ENCODE results near the gene SLC2A4RG. TPM values are rescaled to one million over a fixed set of nuclear protein-coding genes. Genes with fewer than 3 reads are reported as not detected.

Gene SLC2A4RG
- total and polyA plus RNA-seq, 9 donors, result 2.2 to 199 (median 103) TPM

DNA sequence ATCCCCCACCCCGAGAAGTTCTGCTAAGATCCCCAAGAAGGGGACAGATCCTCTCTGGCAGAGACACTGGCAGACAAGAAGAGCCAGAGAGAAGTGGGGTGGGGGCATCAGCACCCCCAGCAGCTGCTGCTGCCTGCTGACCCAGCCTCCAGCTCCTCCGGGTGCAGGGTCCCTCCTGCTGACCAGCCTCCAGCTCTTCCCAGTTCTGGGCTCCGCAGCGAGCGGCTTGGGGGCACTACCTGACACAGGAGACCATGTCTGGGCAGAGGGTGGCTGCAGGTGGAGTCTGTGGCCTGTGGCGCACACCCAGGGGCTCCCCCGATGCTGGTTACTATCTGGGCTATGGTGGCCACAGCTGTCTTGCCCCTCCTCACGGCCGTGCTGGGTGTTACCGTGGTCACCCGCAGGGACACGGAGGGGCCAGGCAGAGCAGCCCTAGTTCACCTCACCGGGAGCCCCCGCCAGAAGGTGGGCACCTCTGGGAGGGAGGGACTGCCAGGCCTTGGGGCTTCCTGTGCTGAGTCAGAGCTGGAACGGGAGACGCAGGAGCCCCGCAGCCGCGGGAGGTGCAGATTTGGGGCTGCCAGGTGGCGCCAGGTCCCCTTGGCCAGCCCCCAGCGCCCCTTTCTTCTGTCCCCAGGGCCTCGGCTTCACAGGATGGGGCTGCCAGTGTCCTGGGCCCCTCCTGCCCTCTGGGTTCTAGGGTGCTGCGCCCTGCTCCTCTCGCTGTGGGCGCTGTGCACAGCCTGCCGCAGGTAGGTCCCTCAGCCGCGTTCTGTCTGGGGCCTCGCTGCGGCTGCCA lies 2.5 kb upstream of the SLC2A4RG start:
- Histone ChIP-seq H3K27ac (no peak overlapping the region), H3K4me1 (ENCODE audit: insufficient read depth) (peaks cover 10% of the 10 kb centered on the region), H3K27me3 (no peaks in the 10 kb centered on the region), H3K4me3 (no peak overlapping the region), H3K9me3 (no peaks in the 10 kb centered on the region), H3K36me3 (no peaks in the 10 kb centered on the region)
- TF ChIP-seq EP300 (IDR thresholded peaks at IDR 0.05) (no peak), CTCF (IDR thresholded peaks at IDR 0.05) (no peak), POLR2A (IDR thresholded peaks at IDR 0.05) (no peak)
- intact Hi-C loops (cut with DNase I), result no loop called here
- WGBS, 3 donors, result 70 to 83% (median 75%) methylated on average over 24 to 30 of the region's 30 CpGs
- peak in 4 of 5 donors; percentile 24 to 47 (median 45) for DNase-seq

- Histone ChIP-seq H3K27me3 (no peaks in the 10 kb centered on the region), H3K36me3 (no peaks in the 10 kb centered on the region), H3K9me3 (no peaks in the 10 kb centered on the region), H3K4me3 (no peak overlapping the region), H3K27ac (no peak overlapping the region), H3K4me1 (ENCODE audit: insufficient read depth) (peaks cover 11% of the 10 kb centered on the region)
- 31 to 68% (median 65%) methylated on average over 25 to 26 of the region's 26 CpGs for WGBS, 3 donors
- intact Hi-C loops (cut with DNase I), result no loop called here
- TF ChIP-seq POLR2A (IDR thresholded peaks at IDR 0.05) (no peak), CTCF (IDR thresholded peaks at IDR 0.05) (no peak), EP300 (IDR thresholded peaks at IDR 0.05) (no peak)
- DNase-seq, result peak in 3 of 5 donors; percentile 50 to 54 (median 53)
Observed at GRCh38 chr20:63737695-63737944, 2.0 kb upstream of the SLC2A4RG start.

DNA sequence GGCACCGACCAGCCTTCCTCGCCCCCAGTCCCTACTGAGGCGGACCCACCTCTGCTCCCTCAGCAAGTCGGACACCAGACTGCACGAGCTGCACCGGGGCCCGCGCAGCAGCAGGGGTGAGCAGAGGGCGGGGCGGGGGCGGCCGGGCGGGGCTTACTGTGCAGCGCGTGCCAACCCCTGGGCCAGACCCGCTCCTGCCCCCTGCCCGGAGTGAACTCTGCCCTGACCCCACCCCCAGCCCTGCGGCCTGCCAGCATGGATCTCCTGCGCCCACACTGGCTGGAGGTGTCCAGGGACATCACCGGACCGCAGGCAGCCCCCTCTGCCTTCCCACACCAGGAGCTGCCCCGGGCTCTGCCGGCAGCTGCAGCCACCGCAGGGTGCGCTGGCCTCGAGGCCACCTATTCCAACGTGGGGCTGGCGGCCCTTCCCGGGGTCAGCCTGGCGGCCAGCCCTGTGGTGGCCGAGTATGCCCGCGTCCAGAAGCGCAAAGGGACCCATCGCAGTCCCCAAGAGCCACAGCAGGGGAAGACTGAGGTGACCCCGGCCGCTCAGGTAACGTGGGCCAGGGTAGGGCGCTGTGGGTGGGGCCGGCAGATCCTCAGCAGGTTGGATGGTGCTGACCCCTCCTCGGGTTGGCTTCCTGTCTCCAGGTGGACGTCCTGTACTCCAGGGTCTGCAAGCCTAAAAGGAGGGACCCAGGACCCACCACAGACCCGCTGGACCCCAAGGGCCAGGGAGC lies 1.5 kb upstream of the SLC2A4RG start:
- WGBS, 3 donors, result 52 to 67% (median 60%) methylated on average over 31 to 43 of the region's 43 CpGs
- H3K27ac ChIP-seq, result peak overlapping the region; percentile 73 to 95
- H3K4me1 ChIP-seq (ENCODE audit: insufficient read depth), result peaks cover 11% of the 10 kb centered on the region
- TF ChIP-seq EP300 (IDR thresholded peaks at IDR 0.05) (no peak), POLR2A (IDR thresholded peaks at IDR 0.05) (no peak)
- intact Hi-C loops (cut with DNase I), result loop anchor here in 1 of 4 donors (2.0 kb wide), 1 partner anchor 29 kb away; the partner anchor contains the start of gene ZGPAT
- no peak overlapping the region for H3K4me3 ChIP-seq
- no peaks in the 10 kb centered on the region for H3K36me3 ChIP-seq
- no peaks in the 10 kb centered on the region for H3K27me3 ChIP-seq
- peak; percentile 37 to 64 (median 61) for DNase-seq
- H3K9me3 ChIP-seq, result no peaks in the 10 kb centered on the region

- Histone ChIP-seq H3K36me3 (no peaks in the 10 kb centered on the region), H3K27me3 (no peaks in the 10 kb centered on the region)
Observed at GRCh38 chr20:63738687-63739129, 868 bp upstream of the SLC2A4RG start.

More at GRCh38 chr20:63738687-63739129, 868 bp upstream of the SLC2A4RG start:
- Histone ChIP-seq H3K4me3 (peak overlapping the region; percentile 57), H3K4me1 (ENCODE audit: insufficient read depth) (peaks cover 11% of the 10 kb centered on the region), H3K9me3 (no peaks in the 10 kb centered on the region), H3K27ac (peak overlapping the region; percentile 73 to 95)
- no peak for TF ChIP-seq POLR2A (IDR thresholded peaks at IDR 0.05)
- no peak for TF ChIP-seq CTCF (IDR thresholded peaks at IDR 0.05)
- no peak for TF ChIP-seq EP300 (IDR thresholded peaks at IDR 0.05)
- intact Hi-C loops (cut with DNase I), result loop anchor here in 1 of 4 donors (2.0 kb wide), 1 partner anchor 30 kb away; the partner anchor contains the start of gene ZGPAT
- WGBS, 3 donors, result 23 to 35% (median 32%) methylated on average over 21 to 26 of the region's 26 CpGs
- peak; percentile 66 to 75 (median 74) for DNase-seq
